HCT116 (cell line): ENCODE results near the gene MRPL41. TPM values are rescaled to one million over a fixed set of nuclear protein-coding genes. Genes with fewer than 3 reads are reported as not detected.

Experiments
- ATAC-seq: fragments of 200-7000 bp; cut with Tn5 transposase; 2 replicates; pipeline ENCODE4 v1.9.1; 2020; ENCODE audit warnings: mild to moderate bottlenecking, moderate library complexity
- BruUV-seq: library from RNA; stranded (reverse); fragments of 400-500 nt; replicated peaks from 2 replicates; lab custom pipeline; 2021; lab: Mats Ljungman, UMichigan
- CTCF ChIA-PET: fragments of 300-600 bp; sonication (Branson Sonifier 250); formaldehyde crosslinking; loops from one replicate; lab custom pipeline; 2021; ENCODE audit warnings: antibody characterized with exemption; lab: Charles Lee
- POLR2A ChIA-PET: fragments of 300-600, 350-600 bp; sonication (Branson Sonifier 250); formaldehyde crosslinking; loops from one replicate; lab custom pipeline; 2021; ENCODE audit warnings: antibody characterized with exemption; lab: Charles Lee
- RAD21 ChIA-PET, 2 experiments: fragments of 300-600 bp; sonication (Branson Sonifier 250); formaldehyde crosslinking; loops; one replicate each; lab custom pipeline; 2023; ENCODE audit warnings: low total read pairs in 2 of 2; ENCODE audit not compliant: uncharacterized antibody in 2 of 2, unreplicated experiment in 2 of 2, low non-redundant PET in 1 of 2; lab: Charles Lee
- DNase-seq: peaks from one replicate; pipeline ENCODE4 v3.0.0-alpha.2; 2010; ENCODE audit warnings: low read depth, low spot score
- H2AFZ ChIP-seq: fragments of 200-600 bp; shearing (Covaris generic), sonication (generic); 2 replicates; pipeline ENCODE4 v1.6.1; 2017; ENCODE audit warnings: low read depth, mixed run types, mixed read lengths, antibody characterized with exemption, low read length; ENCODE audit not compliant: poor library complexity, severe bottlenecking
- H3K27ac ChIP-seq: 2 replicates; pipeline ENCODE4 v1.5.1; 2012; ENCODE audit warnings: low read depth, low read length
- H3K27me3 ChIP-seq: fragments of 200-600 bp; sonication (generic); 2 replicates; pipeline ENCODE4 v1.6.1; 2016; ENCODE audit warnings: mixed run types, low read length, mixed read lengths; ENCODE audit not compliant: insufficient read depth
- H3K36me3 ChIP-seq, 2 experiments: fragments of 200-500 bp in 1 of 2; fragments of 200-600 bp in 1 of 2; sonication (Bioruptor generic) in 1 of 2; sonication (generic) in 1 of 2; 2 replicates each; pipeline versions ENCODE4 v1.5.1 to v1.6.1; 2014 to 2016; ENCODE audit warnings: low read length in 2 of 2, inconsistent platforms in 1 of 2, mixed read lengths in 1 of 2, mixed run types in 1 of 2; ENCODE audit not compliant: insufficient read depth in 2 of 2, control insufficient read depth in 1 of 2
- H3K4me1 ChIP-seq, 2 experiments: fragments of 200-600 bp in 1 of 2; sonication (generic) in 1 of 2; 2 replicates each; pipeline versions ENCODE4 v1.5.1 to v1.6.1; 2012 to 2017; ENCODE audit warnings: low read length in 2 of 2, inconsistent platforms in 1 of 2, mild to moderate bottlenecking in 1 of 2, mixed read lengths in 1 of 2, mixed run types in 1 of 2, moderate library complexity in 1 of 2; ENCODE audit not compliant: insufficient read depth in 2 of 2, control insufficient read depth in 1 of 2
- H3K4me2 ChIP-seq: fragments of 200-600 bp; sonication (generic); 2 replicates; pipeline ENCODE4 v1.6.1; 2017; ENCODE audit warnings: mixed run types, low read length, mixed read lengths
- H3K4me3 ChIP-seq, 2 experiments: fragments of 200-600 bp in 1 of 2; sonication (generic) in 1 of 2; replicated peaks in 1 of 2; 2 replicates each; pipeline ENCODE4 v1.5.1; 2011 to 2016; ENCODE audit warnings: low read length in 2 of 2, control low read depth in 1 of 2, low read depth in 1 of 2, mild to moderate bottlenecking in 1 of 2, mixed read lengths in 1 of 2, mixed run types in 1 of 2
- H3K79me2 ChIP-seq: fragments of 200-600 bp; sonication (generic); 2 replicates; pipeline ENCODE4 v1.6.1; 2017; ENCODE audit warnings: mild to moderate bottlenecking, mixed run types, low read length, moderate library complexity, mixed read lengths; ENCODE audit not compliant: insufficient read depth
- H3K9ac ChIP-seq: fragments of 200-600 bp; sonication (generic); 2 replicates; pipeline ENCODE4 v1.6.1; 2016; ENCODE audit warnings: low read length, mixed read lengths
- H3K9me2 ChIP-seq: fragments of 200-600 bp; sonication (generic), shearing (Covaris generic); 2 replicates; pipeline ENCODE4 v1.6.1; 2017; ENCODE audit warnings: mixed run types, mild to moderate bottlenecking, moderate library complexity; ENCODE audit not compliant: insufficient read depth
- H3K9me3 ChIP-seq, 2 experiments: fragments of 200-500 bp in 1 of 2; fragments of 200-600 bp in 1 of 2; sonication (Bioruptor generic) in 1 of 2; sonication (generic) in 1 of 2; 2 replicates each; pipeline ENCODE4 v1.6.1; 2014 to 2017; ENCODE audit warnings: low read length in 2 of 2, mixed read lengths in 2 of 2, inconsistent platforms in 1 of 2, low read depth in 1 of 2, mild to moderate bottlenecking in 1 of 2, mixed run types in 1 of 2, moderate library complexity in 1 of 2; ENCODE audit not compliant: control insufficient read depth in 1 of 2, insufficient read depth in 1 of 2
- H4K20me1 ChIP-seq: fragments of 200-600 bp; sonication (generic), shearing (Covaris generic); 2 replicates; pipeline ENCODE4 v1.6.1; 2017; ENCODE audit warnings: mixed run types, mild to moderate bottlenecking, moderate library complexity; ENCODE audit not compliant: insufficient read depth
- CBX3 ChIP-seq: IDR thresholded peaks from 2 replicates; pipeline ENCODE4 v1.6.1; 2012; ENCODE audit warnings: low read depth
- CEBPB ChIP-seq: IDR thresholded peaks from 2 replicates; pipeline ENCODE4 v1.6.1; 2012; ENCODE audit warnings: low read depth
- EZH2phosphoT487 ChIP-seq: fragments of 200-600 bp; IDR thresholded peaks from 2 replicates; pipeline ENCODE4 v1.6.1; 2018; ENCODE audit warnings: antibody characterized with exemption, borderline replicate concordance
- JUND ChIP-seq: IDR thresholded peaks from 2 replicates; pipeline ENCODE4 v1.6.1; 2012
- POLR2A ChIP-seq: IDR thresholded peaks from 2 replicates; pipeline ENCODE4 v1.7.0; 2011; ENCODE audit warnings: borderline replicate concordance; ENCODE audit not compliant: insufficient read depth, insufficient read length; ENCODE audit errors: extremely low read depth
- RAD21 ChIP-seq: IDR thresholded peaks from 2 replicates; pipeline ENCODE4 v1.6.1; 2012; ENCODE audit warnings: low read depth, mild to moderate bottlenecking
- SIN3A ChIP-seq: IDR thresholded peaks from 2 replicates; pipeline ENCODE4 v1.6.1; 2012; ENCODE audit warnings: low read depth
- SP1 ChIP-seq: IDR thresholded peaks from 2 replicates; pipeline ENCODE4 v1.6.1; 2012; ENCODE audit warnings: low read depth
- SRF ChIP-seq: IDR thresholded peaks from 2 replicates; pipeline ENCODE4 v1.6.1; 2012; ENCODE audit warnings: low read depth
- ZFX ChIP-seq: fragments of 450-650 bp; IDR thresholded peaks from 2 replicates; pipeline ENCODE4 v1.6.1; 2017
- intact Hi-C: fragments of 100-400 bp; cut with micrococcal nuclease; formaldehyde crosslinking; loops from 2 replicates; pipeline ENCODE4 v1.10.0; 2022
- total RNA-seq: library from RNA; stranded (reverse); gene quantifications from one replicate; pipeline ENCODE4 v1.2.1, GENCODE V29; 2021; ENCODE audit not compliant: unreplicated experiment
- TF ChIP-seq, protein P1 (sequence below): IDR thresholded peaks from 2 replicates; pipeline ENCODE4 v1.6.1; 2012
- TF ChIP-seq, protein P2 (sequence below): IDR thresholded peaks from 2 replicates; pipeline ENCODE4 v1.6.1; 2011; ENCODE audit warnings: mild to moderate bottlenecking, low read length, moderate library complexity; ENCODE audit not compliant: insufficient replicate concordance; ENCODE audit errors: extremely low read depth
- TF ChIP-seq, protein P3 (sequence below): IDR thresholded peaks from 2 replicates; pipeline ENCODE4 v1.6.1; 2012

Gene MRPL41
- total RNA-seq, 1 experiment from 2014 or later, result 69.5 TPM

DNA sequence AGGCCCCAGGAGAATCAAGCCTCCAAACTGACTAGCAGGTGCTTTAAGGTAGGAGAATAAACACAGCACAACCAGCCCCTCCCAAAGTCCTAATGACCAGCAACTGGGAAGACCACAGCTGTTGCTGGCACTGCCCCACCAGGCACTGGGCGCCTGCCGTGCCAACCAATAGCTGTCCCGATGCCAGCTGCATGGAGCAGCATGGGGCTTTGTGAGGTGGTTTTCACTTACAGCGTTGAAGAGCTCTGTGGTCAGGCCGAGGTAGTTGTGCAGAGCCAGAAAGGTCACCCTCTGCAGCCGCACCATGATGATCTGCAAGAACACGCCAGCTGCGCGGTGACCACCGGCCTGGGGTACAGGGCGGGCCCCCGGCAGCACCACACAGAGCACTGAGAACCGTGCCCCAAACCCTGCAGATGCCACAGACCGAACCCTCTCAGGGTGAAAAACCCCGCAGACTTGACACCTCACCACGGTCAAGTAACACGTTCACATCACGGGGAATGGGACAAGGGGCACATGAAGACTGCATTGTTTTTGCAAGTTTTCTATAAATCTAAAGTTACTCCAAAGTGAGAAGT lies 30.2 kb upstream of the MRPL41 start:
- BruUV-seq, result no TSS peak
- H3K4me2 ChIP-seq, result no peak overlapping the region
- no peak overlapping the region for H3K4me3 ChIP-seq
- ATAC-seq (no peak), DNase-seq (no peak)
- no peak overlapping the region for H3K9ac ChIP-seq
- TF ChIP-seq, protein P1, sequence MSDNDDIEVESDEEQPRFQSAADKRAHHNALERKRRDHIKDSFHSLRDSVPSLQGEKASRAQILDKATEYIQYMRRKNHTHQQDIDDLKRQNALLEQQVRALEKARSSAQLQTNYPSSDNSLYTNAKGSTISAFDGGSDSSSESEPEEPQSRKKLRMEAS, result no peak
- TF ChIP-seq EZH2phosphoT487, result no peak
- TF ChIP-seq SIN3A, result no peak
- TF ChIP-seq SP1, result no peak
- TF ChIP-seq RAD21, result no peak
- TF ChIP-seq, protein P2, sequence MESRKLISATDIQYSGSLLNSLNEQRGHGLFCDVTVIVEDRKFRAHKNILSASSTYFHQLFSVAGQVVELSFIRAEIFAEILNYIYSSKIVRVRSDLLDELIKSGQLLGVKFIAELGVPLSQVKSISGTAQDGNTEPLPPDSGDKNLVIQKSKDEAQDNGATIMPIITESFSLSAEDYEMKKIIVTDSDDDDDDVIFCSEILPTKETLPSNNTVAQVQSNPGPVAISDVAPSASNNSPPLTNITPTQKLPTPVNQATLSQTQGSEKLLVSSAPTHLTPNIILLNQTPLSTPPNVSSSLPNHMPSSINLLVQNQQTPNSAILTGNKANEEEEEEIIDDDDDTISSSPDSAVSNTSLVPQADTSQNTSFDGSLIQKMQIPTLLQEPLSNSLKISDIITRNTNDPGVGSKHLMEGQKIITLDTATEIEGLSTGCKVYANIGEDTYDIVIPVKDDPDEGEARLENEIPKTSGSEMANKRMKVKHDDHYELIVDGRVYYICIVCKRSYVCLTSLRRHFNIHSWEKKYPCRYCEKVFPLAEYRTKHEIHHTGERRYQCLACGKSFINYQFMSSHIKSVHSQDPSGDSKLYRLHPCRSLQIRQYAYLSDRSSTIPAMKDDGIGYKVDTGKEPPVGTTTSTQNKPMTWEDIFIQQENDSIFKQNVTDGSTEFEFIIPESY, result no peak
- TF ChIP-seq ZFX, result no peak
- TF ChIP-seq SRF, result no peak
- no peak for TF ChIP-seq CEBPB
- TF ChIP-seq CBX3, result no peak
- TF ChIP-seq POLR2A, result no peak
- no peak for TF ChIP-seq JUND
- TF ChIP-seq, protein P3, sequence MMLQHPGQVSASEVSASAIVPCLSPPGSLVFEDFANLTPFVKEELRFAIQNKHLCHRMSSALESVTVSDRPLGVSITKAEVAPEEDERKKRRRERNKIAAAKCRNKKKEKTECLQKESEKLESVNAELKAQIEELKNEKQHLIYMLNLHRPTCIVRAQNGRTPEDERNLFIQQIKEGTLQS, result no peak
- CTCF ChIA-PET, result no interaction called here
- no peak overlapping the region for H3K27ac ChIP-seq
- H3K9me2 ChIP-seq, result no peaks in the 10 kb centered on the region
- H3K36me3 ChIP-seq, result no peaks in the 10 kb centered on the region
- H3K27me3 ChIP-seq, result no peaks in the 10 kb centered on the region
- RAD21 ChIA-PET, result no interaction called here
- H3K9me3 ChIP-seq, result no peaks in the 10 kb centered on the region
- intact Hi-C loops, result loop anchor here (10.0 kb wide), 1 partner anchor 237 kb away; no protein-coding TSS in a partner anchor
- POLR2A ChIA-PET, result no interaction called here
- no peaks in the 10 kb centered on the region for H4K20me1 ChIP-seq
- peaks cover 0 to 4% of the 10 kb centered on the region in 2 experiments; a peak in 1 of 4 replicates for H3K4me1 ChIP-seq
- no peaks in the 10 kb centered on the region for H3K79me2 ChIP-seq
- H2AFZ ChIP-seq, result no peak overlapping the region
